ENCODE results near the gene ENAH. TPM values are rescaled to one million over a fixed set of nuclear protein-coding genes. Genes with fewer than 3 reads are reported as not detected.

ENAH gene
- total RNA-seq, 1 experiment from 2014 or later, result 100 TPM

- H2AFZ ChIP-seq (ENCODE audit: low read depth, low read length, poor library complexity, severe bottlenecking), result no peak overlapping the region
- H3K9me3 ChIP-seq (ENCODE audit: control insufficient read depth in 1 of 2, insufficient read depth in 1 of 2, low read depth in 1 of 2, low read length in 2 of 2), result no peaks in the 10 kb centered on the region
- no peaks in the 10 kb centered on the region for H3K27me3 ChIP-seq (ENCODE audit: insufficient read depth, low read length)
- no peak overlapping the region for H3K9ac ChIP-seq (ENCODE audit: low read length)
- ATAC-seq, result no peak
- peaks cover 21 to 29% of the 10 kb centered on the region in 2 experiments for H3K4me1 ChIP-seq (ENCODE audit: control insufficient read depth in 1 of 2, insufficient read depth in 2 of 2, low read length in 2 of 2)
- H4K20me1 ChIP-seq (ENCODE audit: insufficient read depth), result no peaks in the 10 kb centered on the region
- CTCF ChIA-PET, result no interaction called here
- POLR2A ChIA-PET, result no interaction called here
- intact Hi-C loops (cut with micrococcal nuclease), result loop anchor here (10.0 kb wide), 1 partner anchor 95 kb away; no protein-coding TSS in a partner anchor
- no peaks in the 10 kb centered on the region for H3K9me2 ChIP-seq (ENCODE audit: insufficient read depth)
- DNase-seq (ENCODE audit: low read depth, low spot score), result no peak
- RAD21 ChIA-PET (ENCODE audit: low non-redundant PET in 1 of 2, low total read pairs in 2 of 2, uncharacterized antibody in 2 of 2, unreplicated experiment in 2 of 2), result interaction anchor here in 1 of 2 experiments (0.6 kb wide), 1 partner anchor 26 kb away, joined by 3 read pairs; no protein-coding TSS in a partner anchor
- H3K36me3 ChIP-seq (ENCODE audit: control insufficient read depth in 1 of 2, insufficient read depth in 2 of 2, low read length in 2 of 2), result no peaks in the 10 kb centered on the region
- no peak overlapping the region for H3K27ac ChIP-seq (ENCODE audit: low read depth, low read length)
- H3K4me2 ChIP-seq (ENCODE audit: low read length), result no peak overlapping the region
- BruUV-seq (replicated peaks), result no TSS peak
- no peak overlapping the region for H3K4me3 ChIP-seq (replicated peaks in 1 of 2; ENCODE audit: low read depth in 1 of 2, low read length in 2 of 2)
- peaks cover 72% of the 10 kb centered on the region for H3K79me2 ChIP-seq (ENCODE audit: insufficient read depth, low read length)
- TF ChIP-seq JUND (IDR thresholded peaks at IDR 0.05), result no peak
Observed at GRCh38 chr1:225650179-225650578, 2.7 kb downstream of the ENAH start.

DNA sequence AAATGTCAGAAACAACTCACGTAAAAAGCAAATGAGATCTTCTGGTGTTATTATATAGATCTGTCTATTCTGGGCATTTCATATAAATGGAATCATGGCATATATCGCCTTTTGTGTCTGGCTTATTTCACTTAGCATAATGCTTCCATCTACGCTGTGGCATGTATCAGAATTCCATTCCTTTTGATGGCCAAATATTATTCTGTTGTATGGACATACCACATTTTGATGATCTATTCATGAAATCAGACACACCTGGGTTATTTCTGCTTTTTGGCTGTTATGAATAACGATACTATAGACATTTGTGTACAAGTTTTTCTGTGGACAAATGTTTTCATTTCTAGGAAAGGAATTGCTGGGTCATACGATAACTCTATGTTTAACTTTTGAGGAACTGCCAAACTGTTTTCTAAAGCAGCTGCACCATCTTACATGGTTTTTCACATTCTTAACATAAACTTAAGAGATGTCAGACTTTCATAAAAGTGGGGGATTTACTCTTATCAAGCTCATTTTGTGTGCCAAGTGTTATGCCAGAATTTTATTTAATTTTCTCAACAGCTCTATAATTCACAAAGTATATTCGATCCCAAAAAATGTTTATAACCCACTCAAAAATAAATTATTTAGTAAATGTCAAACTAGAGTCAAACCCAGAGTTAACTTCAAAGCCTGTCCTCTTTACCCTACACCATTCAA lies 7.6 kb downstream of the ENAH start:
- ATAC-seq (no peak), DNase-seq (ENCODE audit: low read depth, low spot score) (no peak)
- H3K27ac ChIP-seq (ENCODE audit: low read depth, low read length), result no peak overlapping the region
- H4K20me1 ChIP-seq (ENCODE audit: insufficient read depth), result peaks cover 8% of the 10 kb centered on the region; the same call in 1 of the 2 replicates
- CTCF ChIA-PET, result no interaction called here
- H3K4me2 ChIP-seq (ENCODE audit: low read length), result no peak overlapping the region
- H2AFZ ChIP-seq (ENCODE audit: low read depth, low read length, poor library complexity, severe bottlenecking), result no peak overlapping the region
- H3K9ac ChIP-seq (ENCODE audit: low read length), result no peak overlapping the region
- 0 out of 4 replicates have a peak, but pooled peaks cover 0 to 2% of the 10 kb centered on the region in 2 experiments for H3K4me1 ChIP-seq (ENCODE audit: control insufficient read depth in 1 of 2, insufficient read depth in 2 of 2, low read length in 2 of 2)
- H3K9me3 ChIP-seq (ENCODE audit: control insufficient read depth in 1 of 2, insufficient read depth in 1 of 2, low read depth in 1 of 2, low read length in 2 of 2), result no peaks in the 10 kb centered on the region
- intact Hi-C loops (cut with micrococcal nuclease), result no loop called here
- POLR2A ChIA-PET, result no interaction called here
- no peaks in the 10 kb centered on the region for H3K9me2 ChIP-seq (ENCODE audit: insufficient read depth)
- RAD21 ChIA-PET (ENCODE audit: low non-redundant PET in 1 of 2, low total read pairs in 2 of 2, uncharacterized antibody in 2 of 2, unreplicated experiment in 2 of 2), result no interaction called here
- no peaks in the 10 kb centered on the region for H3K36me3 ChIP-seq (ENCODE audit: control insufficient read depth in 1 of 2, insufficient read depth in 2 of 2, low read length in 2 of 2)
- H3K79me2 ChIP-seq (ENCODE audit: insufficient read depth, low read length), result peaks cover 97% of the 10 kb centered on the region
- no peak overlapping the region for H3K4me3 ChIP-seq (replicated peaks in 1 of 2; ENCODE audit: low read depth in 1 of 2, low read length in 2 of 2)
- no peak for TF ChIP-seq JUND (IDR thresholded peaks at IDR 0.05)
- no peak for TF ChIP-seq ATF3 (IDR thresholded peaks at IDR 0.05)
- TF ChIP-seq REST (IDR thresholded peaks at IDR 0.05; ENCODE audit: low read depth), result no peak
- TF ChIP-seq SIN3A (IDR thresholded peaks at IDR 0.05; ENCODE audit: low read depth), result no peak
- TF ChIP-seq, protein P1, sequence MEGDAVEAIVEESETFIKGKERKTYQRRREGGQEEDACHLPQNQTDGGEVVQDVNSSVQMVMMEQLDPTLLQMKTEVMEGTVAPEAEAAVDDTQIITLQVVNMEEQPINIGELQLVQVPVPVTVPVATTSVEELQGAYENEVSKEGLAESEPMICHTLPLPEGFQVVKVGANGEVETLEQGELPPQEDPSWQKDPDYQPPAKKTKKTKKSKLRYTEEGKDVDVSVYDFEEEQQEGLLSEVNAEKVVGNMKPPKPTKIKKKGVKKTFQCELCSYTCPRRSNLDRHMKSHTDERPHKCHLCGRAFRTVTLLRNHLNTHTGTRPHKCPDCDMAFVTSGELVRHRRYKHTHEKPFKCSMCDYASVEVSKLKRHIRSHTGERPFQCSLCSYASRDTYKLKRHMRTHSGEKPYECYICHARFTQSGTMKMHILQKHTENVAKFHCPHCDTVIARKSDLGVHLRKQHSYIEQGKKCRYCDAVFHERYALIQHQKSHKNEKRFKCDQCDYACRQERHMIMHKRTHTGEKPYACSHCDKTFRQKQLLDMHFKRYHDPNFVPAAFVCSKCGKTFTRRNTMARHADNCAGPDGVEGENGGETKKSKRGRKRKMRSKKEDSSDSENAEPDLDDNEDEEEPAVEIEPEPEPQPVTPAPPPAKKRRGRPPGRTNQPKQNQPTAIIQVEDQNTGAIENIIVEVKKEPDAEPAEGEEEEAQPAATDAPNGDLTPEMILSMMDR (IDR thresholded peaks at IDR 0.05 in 2 of 3, conservative IDR thresholded peaks at IDR 0.05 in 1 of 3; ENCODE audit: borderline replicate concordance in 1 of 3, insufficient read depth in 1 of 3, low read depth in 2 of 3, low read length in 2 of 3), result no peak
- no peak for TF ChIP-seq MAX (IDR thresholded peaks at IDR 0.05)
- TF ChIP-seq CBX3 (IDR thresholded peaks at IDR 0.05; ENCODE audit: low read depth), result no peak
- TF ChIP-seq RAD21 (IDR thresholded peaks at IDR 0.05; ENCODE audit: low read depth), result no peak
- no peak for TF ChIP-seq EGR1 (IDR thresholded peaks at IDR 0.05; ENCODE audit: low read depth)
- TF ChIP-seq ZFX (IDR thresholded peaks at IDR 0.05), result no peak
- TF ChIP-seq POLR2A (IDR thresholded peaks at IDR 0.05; ENCODE audit: borderline replicate concordance, extremely low read depth, insufficient read depth, insufficient read length), result no peak
- TF ChIP-seq FOSL1 (IDR thresholded peaks at IDR 0.05; ENCODE audit: low read depth), result no peak
- TF ChIP-seq ZNF274 (IDR thresholded peaks at IDR 0.05; ENCODE audit: low read depth, low read length), result no peak
- no peak for TF ChIP-seq ELF1 (IDR thresholded peaks at IDR 0.05; ENCODE audit: borderline replicate concordance, low read depth)
- no peak for TF ChIP-seq SRF (IDR thresholded peaks at IDR 0.05; ENCODE audit: low read depth)
- no peak for TF ChIP-seq TCF7L2 (IDR thresholded peaks at IDR 0.05; ENCODE audit: borderline replicate concordance, extremely low read depth, insufficient read depth, insufficient read length)
- no TSS peak for BruUV-seq (replicated peaks)
- no peaks in the 10 kb centered on the region for H3K27me3 ChIP-seq (ENCODE audit: insufficient read depth, low read length)
